Endothelial cell of umbilical vein (primary cell): Measurements from ENCODE around the gene EML1. TPM values are rescaled to one million over a fixed set of nuclear protein-coding genes. Genes with fewer than 3 reads are reported as not detected.

Experiments used
- BruUV-seq: library from RNA; stranded (reverse); fragments of 400-500 nt; replicated peaks from 2 replicates; lab custom pipeline; 2021; lab: Mats Ljungman, UMichigan
- CTCF ChIA-PET: fragments of 300-600, 350-600 bp; sonication (Branson Sonifier 250); formaldehyde crosslinking; loops from one replicate; lab custom pipeline; 2021; ENCODE audit warnings: antibody characterized with exemption, inconsistent platforms; lab: Charles Lee
- POLR2A ChIA-PET: fragments of 300-600, 350-600 bp; sonication (Branson Sonifier 250); formaldehyde crosslinking; loops from one replicate; lab custom pipeline; 2021; ENCODE audit warnings: antibody characterized with exemption, inconsistent platforms; lab: Charles Lee
- DNase-seq: peaks from one replicate; pipeline ENCODE4 v3.0.0-alpha.2; 2011; ENCODE audit warnings: low read depth, low spot score
- FAIRE-seq: peaks from 2 replicates; lab custom pipeline; 2011; peaks lifted over from hg19 to GRCh38; lab: Jason Lieb, UNC
- H2AFZ ChIP-seq: 2 replicates; pipeline ENCODE4 v1.6.0; 2012; ENCODE audit warnings: low read depth, low read length, control low read depth, inconsistent platforms
- H3K27ac ChIP-seq: 2 replicates; pipeline ENCODE4 v1.5.1; 2011; ENCODE audit warnings: low read depth, mild to moderate bottlenecking, control low read depth, low read length, moderate library complexity; ENCODE audit not compliant: insufficient read depth
- H3K27me3 ChIP-seq, 2 experiments: 2 replicates each; pipeline versions ENCODE4 v1.6.0 to v1.6.1; 2011; ENCODE audit warnings: low read length in 2 of 2, mixed read lengths in 1 of 2; ENCODE audit not compliant: control insufficient read depth in 2 of 2, insufficient read depth in 2 of 2
- H3K36me3 ChIP-seq, 2 experiments: 2 replicates in 1 of 2; 3 replicates in 1 of 2; pipeline ENCODE4 v1.5.1; 2011; ENCODE audit warnings: low read length in 2 of 2, mild to moderate bottlenecking in 1 of 2, moderate library complexity in 1 of 2; ENCODE audit not compliant: control insufficient read depth in 2 of 2, insufficient read depth in 2 of 2; ENCODE audit errors: extremely low read depth in 1 of 2
- H3K4me1 ChIP-seq: 3 replicates; pipeline ENCODE4 v1.5.1; 2011; ENCODE audit warnings: mild to moderate bottlenecking, low read length; ENCODE audit not compliant: control insufficient read depth, insufficient read depth; ENCODE audit errors: extremely low read depth
- H3K4me2 ChIP-seq: 2 replicates; pipeline ENCODE4 v1.6.1; 2011; ENCODE audit warnings: low read length, control low read depth, mixed read lengths; ENCODE audit not compliant: insufficient read depth
- H3K4me3 ChIP-seq, 3 experiments: fragments of 200-600 bp in 1 of 3; sonication (generic), shearing (Covaris generic) in 1 of 3; replicated peaks in 1 of 3; 2 replicates each; pipeline ENCODE4 v1.5.1; 2011 to 2016; ENCODE audit warnings: control low read depth in 3 of 3, low read length in 3 of 3, mild to moderate bottlenecking in 2 of 3, inconsistent platforms in 1 of 3, low read depth in 1 of 3, moderate library complexity in 1 of 3; ENCODE audit not compliant: insufficient read depth in 1 of 3
- H3K79me2 ChIP-seq: 2 replicates; pipeline ENCODE4 v1.6.0; 2012; ENCODE audit warnings: low read length, inconsistent platforms; ENCODE audit not compliant: control insufficient read depth, insufficient read depth
- H3K9ac ChIP-seq: replicated peaks from 2 replicates; pipeline ENCODE3; 2011; ENCODE audit warnings: low read length, control low read depth; ENCODE audit not compliant: insufficient read depth; ENCODE audit errors: extremely low read depth
- H3K9me1 ChIP-seq: replicated peaks from 3 replicates; pipeline ENCODE4 v1.6.0; 2011; ENCODE audit warnings: mild to moderate bottlenecking, low read length; ENCODE audit not compliant: control insufficient read depth, insufficient read depth; ENCODE audit errors: extremely low read depth
- H3K9me3 ChIP-seq: replicated peaks from 2 replicates; pipeline ENCODE4 v1.5.1; 2012; ENCODE audit warnings: low read length, inconsistent platforms; ENCODE audit not compliant: control insufficient read depth, insufficient read depth
- H4K20me1 ChIP-seq: replicated peaks from 2 replicates; pipeline ENCODE3; 2011; ENCODE audit warnings: mild to moderate bottlenecking, low read length; ENCODE audit not compliant: control insufficient read depth, insufficient read depth; ENCODE audit errors: extremely low read depth
- CTCF ChIP-seq, 2 donors: IDR thresholded peaks; 1 replicate in 1 of 2; 2 replicates in 1 of 2; pipeline ENCODE4 v1.5.1; 2011; ENCODE audit warnings: low read length in 2 of 2, mild to moderate bottlenecking in 2 of 2, moderate library complexity in 2 of 2, control low read depth in 1 of 2, inconsistent platforms in 1 of 2, low read depth in 1 of 2; ENCODE audit not compliant: insufficient read depth in 1 of 2; ENCODE audit errors: extremely low read depth in 1 of 2
- EZH2 ChIP-seq: IDR thresholded peaks from 2 replicates; pipeline ENCODE4 v1.6.1; 2012; ENCODE audit warnings: borderline replicate concordance, low read depth, mild to moderate bottlenecking, moderate library complexity, low read length, inconsistent platforms; ENCODE audit not compliant: severe bottlenecking
- FOS ChIP-seq: IDR thresholded peaks from 2 replicates; pipeline ENCODE4 v1.6.1; 2011; ENCODE audit warnings: mild to moderate bottlenecking, low read length, moderate library complexity, borderline replicate concordance; ENCODE audit not compliant: insufficient read depth
- GATA2 ChIP-seq: IDR thresholded peaks from 2 replicates; pipeline ENCODE4 v1.7.0; 2011; ENCODE audit warnings: low read depth, mild to moderate bottlenecking, moderate library complexity, mixed read lengths, low read length; ENCODE audit not compliant: insufficient read length, insufficient read depth
- JUN ChIP-seq: IDR thresholded peaks from 2 replicates; pipeline ENCODE4 v1.6.1; 2011; ENCODE audit warnings: borderline replicate concordance, low read depth; ENCODE audit not compliant: insufficient read length, insufficient read depth
- MAX ChIP-seq: IDR thresholded peaks from 2 replicates; pipeline ENCODE4 v1.6.1; 2011; ENCODE audit not compliant: insufficient read depth, insufficient read length
- MYC ChIP-seq: IDR thresholded peaks from one replicate; pipeline ENCODE4 v1.6.1; 2011; ENCODE audit warnings: mild to moderate bottlenecking, low read depth, low read length
- POLR2A ChIP-seq: IDR thresholded peaks from 2 replicates; pipeline ENCODE4 v1.6.1; 2012; ENCODE audit warnings: low read depth, mild to moderate bottlenecking, control low read depth, low read length
- POLR2AphosphoS5 ChIP-seq: IDR thresholded peaks from 2 replicates; pipeline ENCODE4 v1.6.1; 2012; ENCODE audit warnings: low read depth, mild to moderate bottlenecking, control low read depth, low read length, moderate library complexity; ENCODE audit not compliant: insufficient read depth
- dilution Hi-C: fragments of 300-500 bp; cut with MboI; formaldehyde crosslinking; loops from one replicate; pipeline ENCODE4 v1.15.0; 2019; ENCODE audit warnings: low sequenced_read_pairs; ENCODE audit not compliant: extremely low pct_ligation_motif_present
- intact Hi-C: fragments of 100-400 bp; cut with micrococcal nuclease; formaldehyde crosslinking; loops from one replicate; pipeline ENCODE4 v1.10.0; 2022
- polyA plus RNA-seq, 4 experiments: library from polyadenylated mRNA; depleted of rRNA in 3 of 4; stranded (reverse) in 3 of 4; unstranded in 1 of 4; fragments of >200 nt; gene quantifications; 2 replicates each; pipeline versions ENCODE4 v1.2.1 to v1.2.3, GENCODE V29; 2011 to 2012; ENCODE audit warnings: missing spikeins in 1 of 4
- total RNA-seq: library from RNA; stranded (reverse); gene quantifications from 2 replicates; pipeline ENCODE4 v1.2.3, GENCODE V29; 2021

The EML1 gene
- total and polyA plus RNA-seq, 2 donors (not counting 3 experiments of a cell fraction or from before 2014, with no cell fraction given): 22.9 to 33.0 TPM

- Histone ChIP-seq H3K79me2 (no peaks in the 10 kb centered on the region), H3K27me3 (no peaks in the 10 kb centered on the region), H3K27ac (no peak overlapping the region), H2AFZ (no peak overlapping the region), H4K20me1 (no peaks in the 10 kb centered on the region), H3K9me1 (no peaks in the 10 kb centered on the region), H3K9me3 (no peaks in the 10 kb centered on the region), H3K4me2 (no peak overlapping the region), H3K36me3 (no peaks in the 10 kb centered on the region), H3K9ac (no peak overlapping the region), H3K4me1 (no peaks in the 10 kb centered on the region), H3K4me3 (no peak overlapping the region)
- TF ChIP-seq MAX (no peak), CTCF (IDR thresholded peaks at IDR 0.05; ENCODE audit: extremely low read depth in 1 of 2, insufficient read depth in 1 of 2, low read depth in 1 of 2, low read length in 2 of 2) (no peak), MYC (no peak), FOS (no peak), EZH2 (no peak), GATA2 (no peak), JUN (no peak), POLR2AphosphoS5 (no peak), POLR2A (no peak)
- intact Hi-C loops: no loop called here
- FAIRE-seq (no peak), DNase-seq (no peak)
- dilution Hi-C loops: no loop called here
- CTCF ChIA-PET: no interaction called here
- BruUV-seq: no TSS peak
- POLR2A ChIA-PET: no interaction called here
These were observed 157.9 kb downstream of the EML1 start for GRCh38 chr14:99951085-99951484.
